GM23338 (cell line): ENCODE measurements around the gene DHX32. TPM values are rescaled to one million over a fixed set of nuclear protein-coding genes. Genes with fewer than 3 reads are reported as not detected.

Experiments
- ATAC-seq: fragments of 200-7000 bp; cut with Tn5 transposase; 3 replicates; pipeline ENCODE4 v1.9.1; 2020
- DNase-seq: peaks from one replicate; pipeline ENCODE4 v3.0.0-alpha.2; 2015; ENCODE audit warnings: low spot score
- H2AFZ ChIP-seq: fragments of 200-600 bp; sonication (generic); 2 replicates; pipeline ENCODE4 v1.8.0; 2016; ENCODE audit warnings: antibody characterized with exemption, mild to moderate bottlenecking, moderate library complexity
- H3F3A ChIP-seq: fragments of 200-600 bp; sonication (generic); replicated peaks from 2 replicates; pipeline ENCODE4 v1.8.0; 2017; ENCODE audit warnings: antibody characterized with exemption, mixed run types, low read depth
- H3K27ac ChIP-seq: fragments of 200-600 bp; sonication (generic); 2 replicates; pipeline ENCODE4 v1.6.1; 2016; ENCODE audit warnings: low read depth
- H3K27me3 ChIP-seq: fragments of 200-600 bp; sonication (generic); 2 replicates; pipeline ENCODE4 v1.8.0; 2016; ENCODE audit warnings: mild to moderate bottlenecking, mixed run types, moderate library complexity; ENCODE audit not compliant: insufficient read depth
- H3K36me3 ChIP-seq: fragments of 200-600 bp; sonication (generic); 2 replicates; pipeline ENCODE4 v1.8.0; 2016; ENCODE audit warnings: mild to moderate bottlenecking; ENCODE audit not compliant: insufficient read depth
- H3K4me1 ChIP-seq: fragments of 200-600 bp; sonication (generic); 2 replicates; pipeline ENCODE4 v1.8.0; 2016; ENCODE audit warnings: mild to moderate bottlenecking, moderate library complexity; ENCODE audit not compliant: insufficient read depth
- H3K4me2 ChIP-seq: fragments of 200-600 bp; sonication (generic); 2 replicates; pipeline ENCODE4 v1.7.1; 2017; ENCODE audit warnings: mixed run types
- H3K4me3 ChIP-seq: fragments of 200-600 bp; sonication (generic); 2 replicates; pipeline ENCODE4 v1.6.1; 2016; ENCODE audit warnings: mixed run types
- H3K79me2 ChIP-seq: fragments of 200-600 bp; sonication (generic); replicated peaks from 2 replicates; pipeline ENCODE4 v1.8.0; 2017; ENCODE audit warnings: mild to moderate bottlenecking; ENCODE audit not compliant: insufficient read depth
- H3K9me2 ChIP-seq: fragments of 200-600 bp; sonication (generic); 2 replicates; pipeline ENCODE4 v1.8.0; 2017; ENCODE audit not compliant: insufficient read depth
- H4K20me1 ChIP-seq: fragments of 200-600 bp; sonication (generic); replicated peaks from 2 replicates; pipeline ENCODE4 v1.8.0; 2017; ENCODE audit warnings: mild to moderate bottlenecking; ENCODE audit not compliant: insufficient read depth
- H3K27ac Mint-ChIP-seq: 2 replicates; pipeline ENCODE4 v1.8.0; 2020; ENCODE audit warnings: inconsistent platforms, mild to moderate bottlenecking, moderate library complexity, mixed read lengths
- H3K27me3 Mint-ChIP-seq: 3 replicates; pipeline ENCODE4 v1.8.0; 2022; ENCODE audit warnings: low read depth, mild to moderate bottlenecking, moderate library complexity, mixed read lengths, inconsistent platforms; ENCODE audit not compliant: insufficient read depth, poor library complexity
- H3K36me3 Mint-ChIP-seq: 3 replicates; pipeline ENCODE4 v1.8.0; 2021; ENCODE audit warnings: low read depth, mild to moderate bottlenecking, inconsistent platforms, moderate library complexity, mixed read lengths
- H3K4me1 Mint-ChIP-seq: 3 replicates; pipeline ENCODE4 v1.8.0; 2020; ENCODE audit warnings: mild to moderate bottlenecking, inconsistent platforms, mixed read lengths
- H3K4me3 Mint-ChIP-seq: 3 replicates; pipeline ENCODE4 v1.8.0; 2021; ENCODE audit warnings: moderate library complexity, mild to moderate bottlenecking, inconsistent platforms, mixed read lengths
- H3K9me3 Mint-ChIP-seq: 3 replicates; pipeline ENCODE4 v1.8.0; 2020; ENCODE audit warnings: moderate library complexity, mild to moderate bottlenecking, inconsistent platforms, mixed read lengths
- EZH2 ChIP-seq: fragments of 200-600 bp; sonication (generic); IDR thresholded peaks from one replicate; pipeline ENCODE4 v1.8.0; 2017; ENCODE audit warnings: antibody characterized with exemption, mild to moderate bottlenecking, low read depth; ENCODE audit not compliant: unreplicated experiment
- EZH2phosphoT487 ChIP-seq: fragments of 200-600 bp; sonication (generic); IDR thresholded peaks from one replicate; pipeline ENCODE4 v1.8.1; 2018; ENCODE audit warnings: antibody characterized with exemption; ENCODE audit not compliant: unreplicated experiment
- JUNB ChIP-seq: IDR thresholded peaks from one replicate; pipeline ENCODE4 v1.6.1; 2016; ENCODE audit warnings: antibody characterized with exemption; ENCODE audit not compliant: unreplicated experiment
- POLR2AphosphoS5 ChIP-seq: IDR thresholded peaks from 2 replicates; pipeline ENCODE4 v1.6.1; 2016; ENCODE audit warnings: antibody characterized with exemption, low read depth
- STAT1 ChIP-seq: IDR thresholded peaks from one replicate; pipeline ENCODE4 v1.6.1; 2016; ENCODE audit warnings: antibody characterized with exemption; ENCODE audit not compliant: unreplicated experiment
- ZNF331 ChIP-seq: fragments of 250-450 bp; sonication (Bioruptor Pico); IDR thresholded peaks from 2 replicates; pipeline ENCODE4 v1.5.0; 2020; ENCODE audit warnings: low read depth, mild to moderate bottlenecking, moderate library complexity
- polyA plus RNA-seq: library from polyadenylated mRNA; unstranded; fragments of >200 nt; fragmentation: Nextera tagmentation; extraction: Ambion mirVana; gene quantifications from 2 replicates; pipeline ENCODE4 v1.2.1, GENCODE V29; 2016
- total RNA-seq: library from RNA; depleted of rRNA; stranded (reverse); fragments of >200 nt; shearing (Covaris generic); gene quantifications from 2 replicates; pipeline ENCODE4 v1.2.3, GENCODE V29; 2014
- TF ChIP-seq, protein P1 (sequence below): IDR thresholded peaks from one replicate; pipeline ENCODE4 v1.6.1; 2018; ENCODE audit warnings: antibody characterized with exemption; ENCODE audit not compliant: unreplicated experiment
- TF ChIP-seq, protein P2 (sequence below): IDR thresholded peaks from 2 replicates; pipeline ENCODE4 v1.6.1; 2016; ENCODE audit warnings: antibody characterized with exemption

DHX32 gene
- total and polyA plus RNA-seq, 2 experiments from 2014 or later = 9.5 to 21.6 TPM

DNA sequence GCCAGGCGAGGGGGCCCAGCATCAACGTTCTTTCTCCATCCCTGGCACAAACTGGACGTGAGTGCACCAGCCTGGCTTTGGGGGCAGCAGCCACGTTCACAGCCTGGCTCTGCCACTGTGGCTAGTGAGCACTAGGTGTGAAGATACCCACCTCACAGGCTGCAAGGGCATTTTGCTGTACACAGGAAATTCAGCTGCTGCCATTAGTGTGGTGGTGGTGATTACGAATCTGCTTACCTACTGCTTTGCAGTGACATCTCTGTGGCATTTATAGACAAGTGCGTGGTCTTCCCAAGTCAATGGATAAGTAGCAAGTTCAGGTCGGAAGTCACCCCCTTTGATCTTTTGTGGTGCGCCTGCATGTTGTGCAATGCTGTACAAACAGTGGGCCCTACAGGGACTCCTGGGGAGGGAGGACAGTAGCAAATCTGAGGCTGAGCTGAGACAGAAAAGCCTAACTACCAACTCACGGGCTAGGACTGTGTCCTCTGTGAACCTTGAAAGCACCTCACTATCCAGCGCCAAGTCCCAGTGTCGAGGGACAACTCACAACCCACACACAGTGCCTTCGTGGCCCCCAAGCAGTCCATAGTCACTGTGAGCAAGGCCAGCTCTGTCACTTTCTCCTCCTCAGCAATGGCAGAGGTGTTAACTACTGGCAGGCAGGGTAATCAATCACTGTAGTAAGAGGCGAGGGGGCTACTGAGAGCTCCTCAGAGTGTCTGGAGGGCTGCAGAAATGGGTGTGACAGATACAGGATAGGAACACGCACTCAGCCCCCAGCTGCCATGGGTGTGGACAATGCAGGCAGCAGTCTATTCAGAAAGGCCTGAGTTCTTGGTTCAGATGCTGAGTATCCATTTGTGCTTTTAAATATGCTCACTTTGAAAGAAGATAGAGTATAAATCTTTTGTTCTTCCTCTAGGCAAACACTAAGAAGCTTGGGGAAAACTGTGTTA is 88.5 kb downstream of the DHX32 start:
- Mint-ChIP-seq H3K27me3 (no peaks in the 10 kb centered on the region), H3K4me1 (no peaks in the 10 kb centered on the region; the same call in 1 of the 3 replicates), H3K9me3 (no peaks in the 10 kb centered on the region; the same call in 2 of the 3 replicates), H3K4me3 (no peak overlapping the region), H3K27ac (no peak overlapping the region), H3K36me3 (peaks cover 20% of the 10 kb centered on the region)
- no peaks in the 10 kb centered on the region for H3K4me1 ChIP-seq
- H3K9me2 ChIP-seq = no peaks in the 10 kb centered on the region
- TF ChIP-seq JUNB (no peak), POLR2AphosphoS5 (no peak), ZNF331 (no peak)
- TF ChIP-seq, protein P1, sequence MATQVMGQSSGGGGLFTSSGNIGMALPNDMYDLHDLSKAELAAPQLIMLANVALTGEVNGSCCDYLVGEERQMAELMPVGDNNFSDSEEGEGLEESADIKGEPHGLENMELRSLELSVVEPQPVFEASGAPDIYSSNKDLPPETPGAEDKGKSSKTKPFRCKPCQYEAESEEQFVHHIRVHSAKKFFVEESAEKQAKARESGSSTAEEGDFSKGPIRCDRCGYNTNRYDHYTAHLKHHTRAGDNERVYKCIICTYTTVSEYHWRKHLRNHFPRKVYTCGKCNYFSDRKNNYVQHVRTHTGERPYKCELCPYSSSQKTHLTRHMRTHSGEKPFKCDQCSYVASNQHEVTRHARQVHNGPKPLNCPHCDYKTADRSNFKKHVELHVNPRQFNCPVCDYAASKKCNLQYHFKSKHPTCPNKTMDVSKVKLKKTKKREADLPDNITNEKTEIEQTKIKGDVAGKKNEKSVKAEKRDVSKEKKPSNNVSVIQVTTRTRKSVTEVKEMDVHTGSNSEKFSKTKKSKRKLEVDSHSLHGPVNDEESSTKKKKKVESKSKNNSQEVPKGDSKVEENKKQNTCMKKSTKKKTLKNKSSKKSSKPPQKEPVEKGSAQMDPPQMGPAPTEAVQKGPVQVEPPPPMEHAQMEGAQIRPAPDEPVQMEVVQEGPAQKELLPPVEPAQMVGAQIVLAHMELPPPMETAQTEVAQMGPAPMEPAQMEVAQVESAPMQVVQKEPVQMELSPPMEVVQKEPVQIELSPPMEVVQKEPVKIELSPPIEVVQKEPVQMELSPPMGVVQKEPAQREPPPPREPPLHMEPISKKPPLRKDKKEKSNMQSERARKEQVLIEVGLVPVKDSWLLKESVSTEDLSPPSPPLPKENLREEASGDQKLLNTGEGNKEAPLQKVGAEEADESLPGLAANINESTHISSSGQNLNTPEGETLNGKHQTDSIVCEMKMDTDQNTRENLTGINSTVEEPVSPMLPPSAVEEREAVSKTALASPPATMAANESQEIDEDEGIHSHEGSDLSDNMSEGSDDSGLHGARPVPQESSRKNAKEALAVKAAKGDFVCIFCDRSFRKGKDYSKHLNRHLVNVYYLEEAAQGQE = no peak
- TF ChIP-seq, protein P2, sequence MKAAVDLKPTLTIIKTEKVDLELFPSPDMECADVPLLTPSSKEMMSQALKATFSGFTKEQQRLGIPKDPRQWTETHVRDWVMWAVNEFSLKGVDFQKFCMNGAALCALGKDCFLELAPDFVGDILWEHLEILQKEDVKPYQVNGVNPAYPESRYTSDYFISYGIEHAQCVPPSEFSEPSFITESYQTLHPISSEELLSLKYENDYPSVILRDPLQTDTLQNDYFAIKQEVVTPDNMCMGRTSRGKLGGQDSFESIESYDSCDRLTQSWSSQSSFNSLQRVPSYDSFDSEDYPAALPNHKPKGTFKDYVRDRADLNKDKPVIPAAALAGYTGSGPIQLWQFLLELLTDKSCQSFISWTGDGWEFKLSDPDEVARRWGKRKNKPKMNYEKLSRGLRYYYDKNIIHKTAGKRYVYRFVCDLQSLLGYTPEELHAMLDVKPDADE = no peak
- no peaks in the 10 kb centered on the region for H3K27me3 ChIP-seq
- no peaks in the 10 kb centered on the region for H4K20me1 ChIP-seq
- H3K79me2 ChIP-seq = no peaks in the 10 kb centered on the region
- H3K4me2 ChIP-seq = no peak overlapping the region
- H3F3A ChIP-seq = no peaks in the 10 kb centered on the region
- H3K27ac ChIP-seq = no peak overlapping the region
- no peaks in the 10 kb centered on the region for H3K36me3 ChIP-seq
- DNase-seq = no peak
- H3K4me3 ChIP-seq = no peak overlapping the region
- no peak for ATAC-seq
- H2AFZ ChIP-seq = no peak overlapping the region

GRCh38 chr10:125788156-125789034 is 92.7 kb downstream of the DHX32 start:
- no peak overlapping the region for H3K4me3 Mint-ChIP-seq
- Histone ChIP-seq H3K4me2 (no peak overlapping the region), H3K9me2 (no peaks in the 10 kb centered on the region), H3K36me3 (no peaks in the 10 kb centered on the region), H3K4me3 (no peak overlapping the region), H2AFZ (no peak overlapping the region), H3K79me2 (no peaks in the 10 kb centered on the region), H4K20me1 (no peaks in the 10 kb centered on the region), H3K27me3 (no peaks in the 10 kb centered on the region), H3K4me1 (no peaks in the 10 kb centered on the region), H3F3A (no peaks in the 10 kb centered on the region), H3K27ac (no peak overlapping the region)
- no peaks in the 10 kb centered on the region; the same call in 1 of the 3 replicates for H3K4me1 Mint-ChIP-seq
- ATAC-seq (peak; percentile 68), DNase-seq (no peak)
- H3K27me3 Mint-ChIP-seq = peaks cover 3% of the 10 kb centered on the region
- peaks cover 12% of the 10 kb centered on the region for H3K36me3 Mint-ChIP-seq
- no peak overlapping the region for H3K27ac Mint-ChIP-seq
- no peaks in the 10 kb centered on the region; the same call in 2 of the 3 replicates for H3K9me3 Mint-ChIP-seq
- no peak for TF ChIP-seq ZNF331
- no peak for TF ChIP-seq EZH2phosphoT487
- TF ChIP-seq STAT1 = no peak
- TF ChIP-seq EZH2 = no peak
- TF ChIP-seq JUNB = no peak
